Left renal cortex interstitium (tissue), 4 donors: ENCODE results near the gene BCL10. TPM values are rescaled to one million over a fixed set of nuclear protein-coding genes. Genes with fewer than 3 reads are reported as not detected.

Experiments
- DNase-seq, 4 donors: peaks; one replicate each; pipeline ENCODE4 v3.0.0-alpha.2; 2013; ENCODE audit warnings: low read depth in 4 of 4, low spot score in 2 of 4, missing footprints in 1 of 4
- polyA plus RNA-seq, 4 donors: library from polyadenylated mRNA; unstranded; fragments of 120-200 nt; gene quantifications; one replicate each; pipeline ENCODE4 v1.2.1, GENCODE V29; 2013; ENCODE audit not compliant: insufficient read length in 4 of 4

Gene BCL10
- polyA plus RNA-seq, 4 donors, result 21.4 to 23.6 (median 22.9) TPM

- no peak for DNase-seq
Observed at GRCh38 chr1:85300140-85300539, 23.7 kb upstream of the BCL10 start.

GRCh38 chr1:85297855-85298629 is 21.6 kb upstream of the BCL10 start:
- DNase-seq, result peak; percentile 56 to 76 (median 66)

- no peak for DNase-seq
Observed at GRCh38 chr1:85297538-85297854, 21.1 kb upstream of the BCL10 start.

- no peak for DNase-seq
Observed at GRCh38 chr1:85296980-85297379, 20.5 kb upstream of the BCL10 start.

GRCh38 chr1:85295654-85296053 is 19.2 kb upstream of the BCL10 start:
- DNase-seq, result no peak

GRCh38 chr1:85295006-85295431 is 18.6 kb upstream of the BCL10 start:
- DNase-seq, result no peak

- no peak for DNase-seq
Observed at GRCh38 chr1:85290826-85291225, 14.4 kb upstream of the BCL10 start.

GRCh38 chr1:85289848-85290335 is 13.5 kb upstream of the BCL10 start:
- no peak for DNase-seq

GRCh38 chr1:85289207-85289847 is 12.9 kb upstream of the BCL10 start:
- no peak for DNase-seq

GRCh38 chr1:85284202-85284601 is 7.8 kb upstream of the BCL10 start:
- no peak for DNase-seq

GRCh38 chr1:85283475-85284199 is 7.2 kb upstream of the BCL10 start:
- no peak for DNase-seq

- no peak for DNase-seq
Observed at GRCh38 chr1:85282424-85282823, 6.0 kb upstream of the BCL10 start.

- DNase-seq, result no peak
Observed at GRCh38 chr1:85280636-85281035, 4.2 kb upstream of the BCL10 start.

GRCh38 chr1:85279458-85280080 is 3.1 kb upstream of the BCL10 start:
- no peak for DNase-seq

- no peak for DNase-seq
Observed at GRCh38 chr1:85278853-85279314, 2.5 kb upstream of the BCL10 start.

- DNase-seq, result no peak
Observed at GRCh38 chr1:85277802-85278201, 1.4 kb upstream of the BCL10 start.

GRCh38 chr1:85276978-85277639 is 677 bp upstream of the BCL10 start:
- no peak for DNase-seq

GRCh38 chr1:85275701-85276214 is 674 bp downstream of the BCL10 start:
- DNase-seq, result no peak

GRCh38 chr1:85274969-85275453 is 1.4 kb downstream of the BCL10 start:
- no peak for DNase-seq

GRCh38 chr1:85273397-85273796 is 3.0 kb downstream of the BCL10 start:
- no peak for DNase-seq
